Coronary artery (tissue), 2 donors: ENCODE measurements around the gene LYST.

Experiments used
- DNase-seq: peaks from one replicate; pipeline ENCODE4 v3.0.0-alpha.2; 2017; ENCODE audit warnings: low spot score
- H3K27ac ChIP-seq, 2 donors: fragments of 200-600 bp; sonication (generic); one replicate each; pipeline ENCODE4 v1.5.1; 2016 to 2019
- H3K4me3 ChIP-seq: fragments of 200-600 bp; sonication (generic); 2 replicates; pipeline ENCODE4 v1.5.1; 2016; ENCODE audit warnings: mild to moderate bottlenecking, moderate library complexity
- CTCF ChIP-seq: fragments of 200-600 bp; sonication (generic); IDR thresholded peaks from one replicate; pipeline ENCODE4 v1.5.1; 2019; ENCODE audit warnings: antibody characterized with exemption

The LYST gene

GRCh38 chr1:235637756-235638534, 228.8 kb downstream of the LYST start:
- DNase-seq: no peak
- Histone ChIP-seq H3K27ac (no peak overlapping the region), H3K4me3 (no peak overlapping the region)
- TF ChIP-seq CTCF: no peak

- Histone ChIP-seq H3K4me3 (no peak overlapping the region), H3K27ac (no peak overlapping the region)
- no peak for TF ChIP-seq CTCF
- no peak for DNase-seq
These were observed 230.6 kb downstream of the LYST start for GRCh38 chr1:235635938-235636662.

GRCh38 chr1:235632506-235633401, 234.0 kb downstream of the LYST start:
- DNase-seq: no peak
- Histone ChIP-seq H3K27ac (no peak overlapping the region), H3K4me3 (peak overlapping the region; percentile 58)
- no peak for TF ChIP-seq CTCF

- no peak for TF ChIP-seq CTCF
- Histone ChIP-seq H3K27ac (no peak overlapping the region), H3K4me3 (no peak overlapping the region)
- no peak for DNase-seq
These were observed 234.9 kb downstream of the LYST start for GRCh38 chr1:235631816-235632215.

GRCh38 chr1:235628316-235629005, 238.2 kb downstream of the LYST start:
- TF ChIP-seq CTCF: no peak
- H3K4me3 ChIP-seq: no peak overlapping the region
- H3K27ac ChIP-seq: no peak overlapping the region
- DNase-seq: no peak

GRCh38 chr1:235625831-235626230, 240.9 kb downstream of the LYST start:
- Histone ChIP-seq H3K27ac (no peak overlapping the region), H3K4me3 (no peak overlapping the region)
- no peak for DNase-seq
- no peak for TF ChIP-seq CTCF
